GM19395 (cell line): ENCODE data around the gene LEPROT.
"Not testable (repeated sequence)": the region's sequence is repeated elsewhere in the genome, so short reads cannot be mapped to it uniquely, and the experiment has no call there.

Experiments used
- ATAC-seq: cut with Tn5 transposase; IDR thresholded peaks from one replicate; pipeline ENCODE4 v1.9.1; 2021; ENCODE audit warnings: mild to moderate bottlenecking, moderate library complexity; ENCODE audit not compliant: unreplicated experiment

LEPROT gene

GRCh38 chr1:65435987-65436386 is 15.5 kb downstream of the LEPROT start:
- ATAC-seq, result no peak

- no peak for ATAC-seq
These were observed 17.1 kb downstream of the LEPROT start for GRCh38 chr1:65437616-65438015.

- ATAC-seq, result no peak
These were observed 19.9 kb downstream of the LEPROT start for GRCh38 chr1:65440322-65440900.

GRCh38 chr1:65440915-65441314 is 20.4 kb downstream of the LEPROT start:
- ATAC-seq, result no peak

GRCh38 chr1:65441464-65441863 is 21.0 kb downstream of the LEPROT start:
- ATAC-seq, result no peak

- no peak for ATAC-seq
These were observed 22.0 kb downstream of the LEPROT start for GRCh38 chr1:65442442-65442841.

- ATAC-seq, result no peak
These were observed 23.2 kb downstream of the LEPROT start for GRCh38 chr1:65443647-65444046.

GRCh38 chr1:65444128-65444640 is 23.7 kb downstream of the LEPROT start:
- no peak for ATAC-seq

GRCh38 chr1:65445837-65446236 is 25.4 kb downstream of the LEPROT start:
- no peak for ATAC-seq

GRCh38 chr1:65449214-65449823 is 28.9 kb downstream of the LEPROT start:
- no peak for ATAC-seq

- not testable (repeated sequence) for ATAC-seq
These were observed 35.2 kb downstream of the LEPROT start for GRCh38 chr1:65455678-65456077.

- no peak for ATAC-seq
These were observed 36.0 kb downstream of the LEPROT start for GRCh38 chr1:65456481-65456880.

- no peak for ATAC-seq
These were observed 37.4 kb downstream of the LEPROT start for GRCh38 chr1:65457868-65458267.

- peak; percentile 32 for ATAC-seq
These were observed 38.4 kb downstream of the LEPROT start for GRCh38 chr1:65458730-65459396.

- peak; percentile 93 for ATAC-seq
These were observed 38.9 kb downstream of the LEPROT start for GRCh38 chr1:65459397-65459768.

- not testable (repeated sequence) for ATAC-seq
These were observed 45.4 kb downstream of the LEPROT start for GRCh38 chr1:65465837-65466236.

- no peak for ATAC-seq
These were observed 47.1 kb downstream of the LEPROT start for GRCh38 chr1:65467536-65467935.

GRCh38 chr1:65469126-65469888 is 48.8 kb downstream of the LEPROT start:
- no peak for ATAC-seq

GRCh38 chr1:65469889-65470340 is 49.4 kb downstream of the LEPROT start:
- no peak for ATAC-seq

- no peak for ATAC-seq
These were observed 50.3 kb downstream of the LEPROT start for GRCh38 chr1:65470766-65471165.

GRCh38 chr1:65471213-65471833 is 50.9 kb downstream of the LEPROT start:
- no peak for ATAC-seq
